Smooth muscle cell (in vitro differentiated cells): ENCODE results near the gene ELFN2. TPM values are rescaled to one million over a fixed set of nuclear protein-coding genes. Genes with fewer than 3 reads are reported as not detected.

Experiments
- DNase-seq: peaks from one replicate; lab custom pipeline; 2025; ENCODE audit not compliant: unreplicated experiment; lab: John Stamatoyannopoulos, UW
- H2AFZ ChIP-seq: fragments of 200-600 bp; sonication (generic); 2 replicates; pipeline ENCODE4 v1.6.0; 2016; ENCODE audit warnings: antibody characterized with exemption, low read depth, mild to moderate bottlenecking
- H3F3A ChIP-seq: fragments of 200-600 bp; sonication (generic); 2 replicates; pipeline ENCODE4 v1.6.0; 2017; ENCODE audit warnings: antibody characterized with exemption, low read depth
- H3K27ac ChIP-seq: fragments of 200-600 bp; sonication (generic); 2 replicates; pipeline ENCODE4 v1.5.1; 2016; ENCODE audit warnings: low read depth, mild to moderate bottlenecking
- H3K27me3 ChIP-seq: fragments of 200-600 bp; sonication (generic); 2 replicates; pipeline ENCODE4 v1.6.1; 2016; ENCODE audit warnings: low read depth, mild to moderate bottlenecking
- H3K36me3 ChIP-seq: fragments of 200-600 bp; sonication (generic); 2 replicates; pipeline ENCODE4 v1.5.1; 2016; ENCODE audit warnings: low read depth
- H3K4me1 ChIP-seq: fragments of 200-600 bp; sonication (generic); 2 replicates; pipeline ENCODE4 v1.5.1; 2016; ENCODE audit warnings: low read depth
- H3K4me2 ChIP-seq: fragments of 200-600 bp; sonication (generic); 2 replicates; pipeline ENCODE4 v1.6.0; 2016; ENCODE audit warnings: mild to moderate bottlenecking
- H3K4me3 ChIP-seq: fragments of 200-600 bp; sonication (generic); 2 replicates; pipeline ENCODE4 v1.5.1; 2016; ENCODE audit warnings: mild to moderate bottlenecking
- H3K79me2 ChIP-seq: fragments of 200-600 bp; sonication (generic); 2 replicates; pipeline ENCODE4 v1.6.0; 2016; ENCODE audit warnings: low read depth, mild to moderate bottlenecking
- H3K9ac ChIP-seq: fragments of 200-600 bp; sonication (generic); 2 replicates; pipeline ENCODE4 v1.6.0; 2016; ENCODE audit warnings: low read depth
- H3K9me3 ChIP-seq: fragments of 200-600 bp; sonication (generic); replicated peaks from 2 replicates; pipeline ENCODE4 v1.5.1; 2016; ENCODE audit warnings: low read depth
- H4K20me1 ChIP-seq: fragments of 200-600 bp; sonication (generic); 2 replicates; pipeline ENCODE4 v1.6.0; 2016; ENCODE audit warnings: low read depth
- WGBS: methylation state at CpG from one replicate; pipeline ENCODE4 v1.1.7; 2016; ENCODE audit warnings: low lambda C conversion rate; 5-methylcytosine and 5-hydroxymethylcytosine counted together
- polyA plus RNA-seq: library from polyadenylated mRNA; unstranded; fragments of >200 nt; fragmentation: Nextera tagmentation; extraction: Ambion mirVana; gene quantifications from 2 replicates; pipeline ENCODE4 v1.2.1, GENCODE V29; 2016
- total RNA-seq: library from RNA; depleted of rRNA; stranded (reverse); fragments of >200 nt; gene quantifications from 2 replicates; pipeline ENCODE4 v1.2.3, GENCODE V29; 2014
- TF ChIP-seq, protein P1 (sequence below): fragments of 200-600 bp; sonication (generic); IDR thresholded peaks from 2 replicates; pipeline ENCODE4 v1.5.1; 2017; ENCODE audit warnings: borderline replicate concordance, mild to moderate bottlenecking, antibody characterized with exemption; ENCODE audit not compliant: insufficient read depth, poor library complexity, severe bottlenecking

The ELFN2 gene
- total and polyA plus RNA-seq, 2 experiments from 2014 or later = 0.63 to 1.3 TPM

- no peak overlapping the region for H3K27ac ChIP-seq
- no peaks in the 10 kb centered on the region for H3K79me2 ChIP-seq
- peaks cover 10% of the 10 kb centered on the region for H3K27me3 ChIP-seq
- 89% methylated on average over 8 of the region's 8 CpGs for WGBS
- H4K20me1 ChIP-seq = no peaks in the 10 kb centered on the region
- TF ChIP-seq, protein P1, sequence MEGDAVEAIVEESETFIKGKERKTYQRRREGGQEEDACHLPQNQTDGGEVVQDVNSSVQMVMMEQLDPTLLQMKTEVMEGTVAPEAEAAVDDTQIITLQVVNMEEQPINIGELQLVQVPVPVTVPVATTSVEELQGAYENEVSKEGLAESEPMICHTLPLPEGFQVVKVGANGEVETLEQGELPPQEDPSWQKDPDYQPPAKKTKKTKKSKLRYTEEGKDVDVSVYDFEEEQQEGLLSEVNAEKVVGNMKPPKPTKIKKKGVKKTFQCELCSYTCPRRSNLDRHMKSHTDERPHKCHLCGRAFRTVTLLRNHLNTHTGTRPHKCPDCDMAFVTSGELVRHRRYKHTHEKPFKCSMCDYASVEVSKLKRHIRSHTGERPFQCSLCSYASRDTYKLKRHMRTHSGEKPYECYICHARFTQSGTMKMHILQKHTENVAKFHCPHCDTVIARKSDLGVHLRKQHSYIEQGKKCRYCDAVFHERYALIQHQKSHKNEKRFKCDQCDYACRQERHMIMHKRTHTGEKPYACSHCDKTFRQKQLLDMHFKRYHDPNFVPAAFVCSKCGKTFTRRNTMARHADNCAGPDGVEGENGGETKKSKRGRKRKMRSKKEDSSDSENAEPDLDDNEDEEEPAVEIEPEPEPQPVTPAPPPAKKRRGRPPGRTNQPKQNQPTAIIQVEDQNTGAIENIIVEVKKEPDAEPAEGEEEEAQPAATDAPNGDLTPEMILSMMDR = no peak
- no peak overlapping the region for H3K4me3 ChIP-seq
- DNase-seq = no peak
- no peaks in the 10 kb centered on the region for H3F3A ChIP-seq
- no peaks in the 10 kb centered on the region for H3K36me3 ChIP-seq
- no peak overlapping the region for H3K4me2 ChIP-seq
- H2AFZ ChIP-seq = no peak overlapping the region
- no peaks in the 10 kb centered on the region for H3K4me1 ChIP-seq
- no peaks in the 10 kb centered on the region for H3K9me3 ChIP-seq
- no peak overlapping the region for H3K9ac ChIP-seq
These were observed 46.2 kb upstream of the ELFN2 start for GRCh38 chr22:37473437-37473946.

DNA sequence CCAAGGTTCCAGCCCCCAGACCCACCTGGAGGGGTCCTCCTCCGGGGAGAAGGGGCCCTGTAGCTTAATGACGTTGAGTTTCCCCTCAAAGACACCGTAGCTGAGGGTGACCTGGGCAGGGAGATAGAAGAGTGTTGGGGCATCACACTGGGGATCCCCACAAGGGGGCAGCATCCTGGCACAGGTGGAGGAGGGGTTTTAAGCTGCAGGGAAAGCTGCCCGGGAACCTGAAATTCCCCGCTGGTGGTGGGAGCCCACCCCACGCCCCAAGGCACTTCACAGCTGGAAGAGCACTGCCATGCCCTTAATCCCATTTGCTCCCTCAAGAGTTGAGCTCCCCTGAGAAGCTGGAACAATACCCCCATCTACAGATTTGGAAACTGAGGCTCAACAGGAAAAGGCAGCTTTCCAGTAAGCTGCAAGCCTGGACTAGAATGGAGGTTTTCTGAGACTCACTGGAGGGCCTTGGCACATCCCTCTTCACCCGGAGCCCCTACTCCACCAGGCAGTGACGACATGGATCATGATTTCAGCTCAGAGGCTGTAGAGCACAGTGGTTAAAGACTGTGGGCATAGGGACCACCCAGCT lies 45.2 kb upstream of the ELFN2 start:
- H3K27ac ChIP-seq = no peak overlapping the region
- no peaks in the 10 kb centered on the region for H3K36me3 ChIP-seq
- no peak overlapping the region for H3K9ac ChIP-seq
- TF ChIP-seq, protein P1 = peak; percentile 42
- no peak overlapping the region for H2AFZ ChIP-seq
- H3K27me3 ChIP-seq = peaks cover 10% of the 10 kb centered on the region
- no peaks in the 10 kb centered on the region for H3F3A ChIP-seq
- no peak for DNase-seq
- H3K9me3 ChIP-seq = no peaks in the 10 kb centered on the region
- H3K79me2 ChIP-seq = no peaks in the 10 kb centered on the region
- no peak overlapping the region for H3K4me3 ChIP-seq
- 36% methylated on average over 8 of the region's 8 CpGs for WGBS
- H3K4me1 ChIP-seq = no peaks in the 10 kb centered on the region
- H3K4me2 ChIP-seq = no peak overlapping the region
- H4K20me1 ChIP-seq = no peaks in the 10 kb centered on the region

GRCh38 chr22:37471727-37472417 lies 44.6 kb upstream of the ELFN2 start:
- no peak for DNase-seq
- Histone ChIP-seq H3K36me3 (no peaks in the 10 kb centered on the region), H3K27me3 (peaks cover 10% of the 10 kb centered on the region), H3K79me2 (no peaks in the 10 kb centered on the region), H3K4me2 (no peak overlapping the region), H4K20me1 (no peaks in the 10 kb centered on the region), H2AFZ (no peak overlapping the region), H3K9me3 (no peaks in the 10 kb centered on the region), H3K4me3 (no peak overlapping the region), H3K9ac (no peak overlapping the region), H3K4me1 (no peaks in the 10 kb centered on the region), H3F3A (no peaks in the 10 kb centered on the region), H3K27ac (no peak overlapping the region)
- 96% methylated on average over 7 of the region's 9 CpGs for WGBS
- TF ChIP-seq, protein P1 = no peak
